NCI-H146 (cell line): Measurements from ENCODE around the gene BRMS1L.
A peak's percentile ranks its signal among the peaks of the same experiment; 100 is the strongest.
"Not testable (repeated sequence)": the region's sequence is repeated elsewhere in the genome, so short reads cannot be mapped to it uniquely, and the experiment has no call there.

Experiments used
- DNase-seq: peaks from one replicate; lab custom pipeline; 2025; lab: John Stamatoyannopoulos, UW

Gene BRMS1L

GRCh38 chr14:35821564-35822411 lies 4.3 kb upstream of the BRMS1L start:
- DNase-seq = peak; percentile 30

- no peak for DNase-seq
Observed at GRCh38 chr14:35822501-35822900, 3.6 kb upstream of the BRMS1L start.

- not testable (repeated sequence) for DNase-seq
Observed at GRCh38 chr14:35824446-35825165, 1.5 kb upstream of the BRMS1L start.

- no peak for DNase-seq
Observed at GRCh38 chr14:35825968-35826217, 245 bp upstream of the BRMS1L start.

GRCh38 chr14:35826952-35827416 lies 846 bp downstream of the BRMS1L start:
- no peak for DNase-seq

GRCh38 chr14:35827678-35828472 lies 1.7 kb downstream of the BRMS1L start:
- no peak for DNase-seq

GRCh38 chr14:35829449-35829848 lies 3.3 kb downstream of the BRMS1L start:
- DNase-seq = no peak

GRCh38 chr14:35835208-35835982 lies 9.3 kb downstream of the BRMS1L start:
- DNase-seq = no peak

GRCh38 chr14:35841704-35842103 lies 15.6 kb downstream of the BRMS1L start:
- DNase-seq = not testable (repeated sequence)

GRCh38 chr14:35842245-35842644 lies 16.1 kb downstream of the BRMS1L start:
- DNase-seq = not testable (repeated sequence)

GRCh38 chr14:35844494-35844893 lies 18.4 kb downstream of the BRMS1L start:
- DNase-seq = no peak

GRCh38 chr14:35847636-35848035 lies 21.5 kb downstream of the BRMS1L start:
- peak; percentile 58 for DNase-seq

GRCh38 chr14:35849122-35849521 lies 23.0 kb downstream of the BRMS1L start:
- no peak for DNase-seq

GRCh38 chr14:35851823-35852222 lies 25.7 kb downstream of the BRMS1L start:
- no peak for DNase-seq

- DNase-seq = no peak
Observed at GRCh38 chr14:35853225-35853624, 27.1 kb downstream of the BRMS1L start.

- DNase-seq = no peak
Observed at GRCh38 chr14:35854696-35855270, 28.6 kb downstream of the BRMS1L start.

GRCh38 chr14:35855876-35856481 lies 29.8 kb downstream of the BRMS1L start:
- DNase-seq = peak; percentile 84

GRCh38 chr14:35858521-35859209 lies 32.5 kb downstream of the BRMS1L start:
- no peak for DNase-seq

GRCh38 chr14:35861204-35861868 lies 35.2 kb downstream of the BRMS1L start:
- no peak for DNase-seq
